Purkinje cell (primary cell): Measurements from ENCODE around the gene LTB4R. TPM values are rescaled to one million over a fixed set of nuclear protein-coding genes. Genes with fewer than 3 reads are reported as not detected.

Experiments used
- polyA plus RNA-seq: library from polyadenylated mRNA; unstranded; fragments of >200 nt; fragmentation: Nextera tagmentation; gene quantifications from 2 replicates; pipeline ENCODE4 v1.2.1, GENCODE V29; 2014

Gene LTB4R, protein sequence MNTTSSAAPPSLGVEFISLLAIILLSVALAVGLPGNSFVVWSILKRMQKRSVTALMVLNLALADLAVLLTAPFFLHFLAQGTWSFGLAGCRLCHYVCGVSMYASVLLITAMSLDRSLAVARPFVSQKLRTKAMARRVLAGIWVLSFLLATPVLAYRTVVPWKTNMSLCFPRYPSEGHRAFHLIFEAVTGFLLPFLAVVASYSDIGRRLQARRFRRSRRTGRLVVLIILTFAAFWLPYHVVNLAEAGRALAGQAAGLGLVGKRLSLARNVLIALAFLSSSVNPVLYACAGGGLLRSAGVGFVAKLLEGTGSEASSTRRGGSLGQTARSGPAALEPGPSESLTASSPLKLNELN
- 0.79 and 1.8 TPM in 2 replicates for polyA plus RNA-seq

DNA sequence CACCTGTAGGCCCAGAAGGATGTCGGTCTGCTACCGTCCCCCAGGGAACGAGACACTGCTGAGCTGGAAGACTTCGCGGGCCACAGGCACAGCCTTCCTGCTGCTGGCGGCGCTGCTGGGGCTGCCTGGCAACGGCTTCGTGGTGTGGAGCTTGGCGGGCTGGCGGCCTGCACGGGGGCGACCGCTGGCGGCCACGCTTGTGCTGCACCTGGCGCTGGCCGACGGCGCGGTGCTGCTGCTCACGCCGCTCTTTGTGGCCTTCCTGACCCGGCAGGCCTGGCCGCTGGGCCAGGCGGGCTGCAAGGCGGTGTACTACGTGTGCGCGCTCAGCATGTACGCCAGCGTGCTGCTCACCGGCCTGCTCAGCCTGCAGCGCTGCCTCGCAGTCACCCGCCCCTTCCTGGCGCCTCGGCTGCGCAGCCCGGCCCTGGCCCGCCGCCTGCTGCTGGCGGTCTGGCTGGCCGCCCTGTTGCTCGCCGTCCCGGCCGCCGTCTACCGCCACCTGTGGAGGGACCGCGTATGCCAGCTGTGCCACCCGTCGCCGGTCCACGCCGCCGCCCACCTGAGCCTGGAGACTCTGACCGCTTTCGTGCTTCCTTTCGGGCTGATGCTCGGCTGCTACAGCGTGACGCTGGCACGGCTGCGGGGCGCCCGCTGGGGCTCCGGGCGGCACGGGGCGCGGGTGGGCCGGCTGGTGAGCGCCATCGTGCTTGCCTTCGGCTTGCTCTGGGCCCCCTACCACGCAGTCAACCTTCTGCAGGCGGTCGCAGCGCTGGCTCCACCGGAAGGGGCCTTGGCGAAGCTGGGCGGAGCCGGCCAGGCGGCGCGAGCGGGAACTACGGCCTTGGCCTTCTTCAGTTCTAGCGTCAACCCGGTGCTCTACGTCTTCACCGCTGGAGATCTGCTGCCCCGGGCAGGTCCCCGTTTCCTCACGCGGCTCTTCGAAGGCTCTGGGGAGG is at the start of gene LTB4R:
LTB4R (plus strand) TSS at position 857 of the 959 bp plus-strand sequence. CDS start 4,150 bp downstream, outside the sequence.

DNA sequence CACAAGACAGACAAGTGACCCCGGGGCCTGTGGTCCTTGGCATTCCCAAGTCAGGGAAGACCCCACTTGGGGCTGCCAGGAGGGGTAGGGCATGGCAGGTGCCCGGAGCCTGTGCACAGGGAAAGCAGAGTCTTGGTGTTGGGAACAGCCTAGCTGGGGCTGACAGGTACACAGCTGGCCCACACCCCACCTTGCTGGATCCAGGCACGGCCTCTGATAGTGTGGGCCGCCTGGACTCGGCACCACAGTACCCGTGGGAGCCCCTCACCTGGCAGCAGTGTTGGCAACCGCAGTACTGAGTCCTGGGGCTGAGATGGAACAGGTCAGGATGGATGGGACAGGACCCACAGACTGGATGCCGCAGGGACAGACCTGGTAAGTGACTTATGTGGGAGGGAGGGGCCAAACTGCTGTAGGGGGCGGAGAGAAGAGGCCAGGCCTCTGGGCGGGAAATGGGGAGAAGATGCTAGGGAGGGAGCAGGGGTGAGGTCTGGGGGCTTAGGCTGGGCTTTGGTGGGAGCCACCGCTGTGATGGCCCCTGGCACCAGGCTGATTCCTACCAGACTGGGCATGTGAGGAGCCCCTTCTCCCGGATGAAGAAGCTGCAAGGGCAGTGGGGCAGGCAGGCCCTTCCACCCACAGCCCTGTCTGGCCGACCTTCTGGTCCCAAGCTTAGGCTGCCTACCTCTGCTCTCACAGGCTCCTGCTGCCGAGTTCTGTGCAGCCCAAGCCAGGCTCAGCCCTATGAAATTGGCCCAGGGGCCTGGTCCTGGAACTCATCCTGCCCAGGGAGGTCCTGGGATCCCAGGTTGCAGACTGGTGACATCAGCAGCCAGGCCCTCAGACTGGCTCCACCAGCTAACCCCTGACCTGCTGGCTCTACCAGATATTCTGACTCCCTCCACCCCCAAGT is 48.2 kb upstream of the LTB4R start, which contains the start of gene TGM1:
TGM1 (minus strand) TSS at position 357 of the 913 bp plus-strand sequence. CDS start 825 bp downstream, outside the sequence.

DNA sequence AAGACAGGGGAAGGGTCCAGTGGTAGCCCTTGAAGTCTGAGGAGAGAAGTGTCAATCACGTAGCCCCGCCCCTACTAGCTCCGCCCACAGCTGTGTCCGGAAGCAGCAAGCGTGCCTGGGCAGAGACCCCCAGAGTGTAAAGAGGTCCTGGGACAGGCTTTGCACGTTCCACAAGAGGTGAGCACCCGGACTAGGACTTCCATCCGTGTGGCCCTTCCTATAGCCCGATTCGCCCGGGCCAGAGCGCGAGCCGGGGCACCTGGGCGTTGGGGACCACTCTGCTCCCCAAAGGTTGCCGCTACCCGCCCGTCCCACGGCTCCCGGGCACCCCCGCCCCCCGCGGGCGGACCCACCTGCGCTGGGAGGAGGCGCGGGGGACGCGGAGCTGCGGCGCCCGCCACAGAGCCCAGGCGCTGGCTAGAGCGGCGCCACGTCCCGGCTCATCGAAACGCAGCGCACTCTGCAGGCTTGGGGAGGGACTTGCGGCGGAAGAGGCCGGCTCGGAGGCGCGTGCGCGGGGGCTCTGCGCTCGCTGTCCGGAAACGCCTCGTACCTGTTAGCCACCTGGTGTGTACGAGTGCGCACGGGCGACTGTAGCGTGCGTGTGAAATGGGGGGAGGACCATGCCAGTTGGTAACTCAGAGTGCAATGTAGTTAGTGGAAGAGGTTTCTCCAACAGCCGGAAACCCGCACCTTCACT is 40.0 kb upstream of the LTB4R start, which contains the start of gene RABGGTA:
RABGGTA (minus strand) TSS at position 464 of the 700 bp plus-strand sequence. CDS start 482 bp downstream, outside the sequence.

DNA sequence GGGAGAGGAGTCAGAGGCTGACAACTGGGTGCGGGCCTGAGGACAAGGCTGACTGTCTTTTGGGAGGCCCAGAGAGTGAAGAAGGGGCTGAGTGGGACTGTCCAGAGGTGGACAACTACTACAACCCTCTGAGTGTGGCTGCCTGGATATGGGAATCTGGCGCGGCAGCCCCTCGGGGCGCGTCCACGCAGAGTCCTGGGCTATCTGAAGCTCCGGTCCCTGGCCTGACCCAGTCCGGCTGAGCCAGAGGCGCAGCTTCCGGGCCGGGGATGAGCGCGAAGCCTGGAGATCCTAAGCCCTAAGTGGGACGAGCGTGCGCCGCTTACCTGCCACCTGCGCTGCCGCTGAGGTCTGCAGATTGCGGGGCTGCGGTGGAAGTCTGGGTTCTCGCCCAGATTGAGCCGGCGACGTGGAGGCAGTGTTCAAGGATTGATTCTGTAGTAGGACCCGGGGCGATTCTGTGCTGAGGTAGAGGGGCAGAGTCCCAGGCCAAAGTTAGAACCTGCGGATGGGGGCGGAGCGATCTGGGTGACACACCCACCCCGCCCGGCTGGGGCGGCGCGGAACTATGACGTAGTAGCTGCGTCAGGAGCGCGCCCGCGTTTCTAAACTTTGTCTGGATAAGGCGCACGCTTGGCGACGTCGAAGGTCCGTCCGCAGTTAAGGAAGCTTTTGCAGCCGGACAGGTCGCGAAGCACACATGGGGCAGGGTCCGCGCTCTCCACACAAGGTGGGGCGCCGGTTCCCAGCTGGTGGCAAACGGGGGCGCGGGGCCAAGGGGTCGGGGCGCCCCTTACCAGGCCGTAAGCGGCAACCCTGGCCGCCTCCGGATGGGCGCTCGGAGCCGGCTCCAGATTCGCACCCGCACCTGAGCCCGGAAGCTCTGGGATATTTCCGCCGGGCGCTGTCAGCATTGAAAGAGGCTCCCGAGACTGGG is 11.8 kb upstream of the LTB4R start, which contains the start of the genes DHRS1 and NOP9:
DHRS1 (minus strand) TSS at position 526 of the 937 bp plus-strand sequence. CDS start 674 bp downstream, outside the sequence.
NOP9 (plus strand) TSS at position 596 of the 937 bp plus-strand sequence; CDS start at position 701, 105 bp downstream.

DNA sequence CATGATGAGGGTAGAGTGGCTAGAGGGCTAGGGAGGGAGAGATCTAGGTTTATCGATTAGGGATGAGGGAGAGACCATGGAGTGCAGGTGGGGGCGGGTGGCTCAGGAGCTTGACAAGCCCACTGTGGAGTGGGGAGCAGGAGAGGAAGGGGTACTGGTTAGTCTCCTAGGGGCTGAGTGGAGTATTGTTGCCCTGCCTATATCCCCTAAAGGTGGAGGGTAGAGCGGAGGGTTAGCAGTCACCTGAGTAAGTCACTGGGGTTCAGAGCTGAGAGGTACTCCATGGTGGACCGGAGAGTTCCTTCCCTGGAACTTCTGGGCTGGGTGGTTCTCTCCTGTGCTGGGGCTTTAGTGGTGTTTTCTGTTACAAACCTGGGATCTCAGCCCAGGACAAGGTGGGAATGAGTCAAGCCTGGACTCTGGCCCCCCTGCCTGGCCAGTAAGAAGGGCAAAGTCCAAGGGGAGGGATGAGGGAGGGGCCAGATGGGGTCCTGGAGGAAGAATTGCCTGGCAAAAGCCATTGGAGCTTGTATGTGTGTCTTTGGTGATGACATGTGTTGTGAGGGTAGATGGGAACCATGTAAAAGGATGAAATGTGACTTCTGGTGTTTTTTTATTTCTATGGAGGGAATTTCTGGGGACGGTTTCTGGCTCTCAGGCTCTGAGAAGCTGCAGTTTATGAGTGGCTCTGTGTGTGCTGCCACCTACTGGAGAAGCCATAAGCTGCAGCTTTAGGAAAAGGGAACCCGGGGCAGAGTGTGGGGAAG is 3.5 kb upstream of the LTB4R start, which contains the start of gene CIDEB:
CIDEB (minus strand) TSS at position 403 of the 767 bp plus-strand sequence; CDS start at position 284, 119 bp downstream.

DNA sequence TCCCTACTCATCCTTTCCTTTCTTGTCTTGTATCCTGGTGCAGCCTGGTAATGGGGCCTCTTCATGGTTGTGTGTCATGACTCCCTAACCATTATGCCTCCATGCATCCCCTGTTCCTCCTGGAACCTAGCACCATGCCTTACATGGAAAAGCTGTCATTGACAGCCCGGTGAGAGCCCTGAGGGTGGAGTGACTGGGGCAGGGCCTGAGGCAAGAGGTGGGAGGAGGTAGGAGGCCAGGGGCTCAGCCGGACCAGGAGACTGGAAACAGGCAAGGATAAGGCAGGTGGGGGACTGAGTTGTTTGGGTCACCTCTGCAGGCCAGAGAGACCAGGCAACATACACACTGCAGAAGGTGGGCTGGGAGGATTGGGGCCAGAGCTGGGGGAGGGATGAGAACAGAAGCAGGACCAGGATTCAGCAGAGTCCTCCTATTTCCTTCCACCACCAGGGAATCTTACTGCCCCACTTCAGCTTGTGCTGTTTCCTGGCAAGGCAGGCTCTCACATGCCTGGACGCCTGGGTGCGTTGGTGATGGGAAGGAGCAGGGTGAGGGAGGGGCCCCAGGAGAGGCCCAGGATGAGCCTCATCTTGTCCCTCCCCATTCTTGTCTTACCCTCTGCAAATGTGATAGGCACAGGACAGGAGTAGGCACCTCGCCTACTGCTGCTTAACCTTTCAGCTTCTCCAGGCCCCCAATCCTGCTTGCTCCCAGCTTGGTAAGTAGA is 1.6 kb upstream of the LTB4R start, which contains the start of gene LTB4R2:
LTB4R2 (plus strand) TSS at position 603 of the 727 bp plus-strand sequence. CDS start 525 bp downstream, outside the sequence.

DNA sequence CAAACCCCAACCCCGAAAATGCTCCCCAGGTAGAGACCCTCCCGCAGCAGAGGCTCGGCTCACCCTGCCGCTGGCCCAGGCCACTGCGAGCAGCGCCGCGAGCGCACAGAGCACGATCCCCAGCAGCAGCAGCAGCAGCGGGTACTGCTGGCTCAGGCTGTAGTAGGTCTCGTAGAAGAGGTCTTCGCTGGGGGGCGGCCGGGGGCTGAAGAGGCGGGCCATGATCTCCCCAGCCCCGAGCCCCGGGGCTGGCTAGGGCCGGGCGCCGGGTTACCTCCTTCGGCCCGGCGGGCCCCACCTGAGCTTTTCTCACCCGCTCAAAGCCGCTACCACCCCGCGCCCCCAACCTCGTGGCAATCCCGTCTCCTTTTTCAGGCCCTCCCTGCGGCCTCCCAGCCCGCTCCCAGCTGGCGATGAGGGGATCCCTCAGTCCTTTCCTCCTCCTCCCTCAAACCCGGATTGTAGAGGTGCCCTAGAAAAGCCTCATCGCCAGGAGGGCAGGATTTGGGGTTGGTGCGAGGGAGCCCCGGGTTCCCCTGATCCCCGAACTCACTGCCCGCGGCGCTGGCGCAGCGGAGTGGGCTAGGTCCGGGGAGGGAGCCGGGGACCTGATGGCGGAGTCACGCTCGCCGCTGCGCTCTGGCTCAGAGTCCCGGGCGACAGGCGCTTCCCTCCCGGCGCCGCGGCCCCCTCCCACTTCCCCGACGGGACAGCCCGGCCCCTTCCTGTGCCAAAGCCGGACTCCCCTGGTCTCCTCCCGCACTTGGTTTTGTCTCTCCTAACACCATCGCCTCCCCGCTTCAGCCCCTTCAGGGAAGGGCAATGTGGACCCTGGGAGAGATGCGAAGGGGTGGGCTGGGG is 23.4 kb downstream of the LTB4R start, which contains the start of gene ADCY4:
ADCY4 (minus strand) TSS at position 641 of the 861 bp plus-strand sequence; CDS start at position 222, 419 bp downstream.

DNA sequence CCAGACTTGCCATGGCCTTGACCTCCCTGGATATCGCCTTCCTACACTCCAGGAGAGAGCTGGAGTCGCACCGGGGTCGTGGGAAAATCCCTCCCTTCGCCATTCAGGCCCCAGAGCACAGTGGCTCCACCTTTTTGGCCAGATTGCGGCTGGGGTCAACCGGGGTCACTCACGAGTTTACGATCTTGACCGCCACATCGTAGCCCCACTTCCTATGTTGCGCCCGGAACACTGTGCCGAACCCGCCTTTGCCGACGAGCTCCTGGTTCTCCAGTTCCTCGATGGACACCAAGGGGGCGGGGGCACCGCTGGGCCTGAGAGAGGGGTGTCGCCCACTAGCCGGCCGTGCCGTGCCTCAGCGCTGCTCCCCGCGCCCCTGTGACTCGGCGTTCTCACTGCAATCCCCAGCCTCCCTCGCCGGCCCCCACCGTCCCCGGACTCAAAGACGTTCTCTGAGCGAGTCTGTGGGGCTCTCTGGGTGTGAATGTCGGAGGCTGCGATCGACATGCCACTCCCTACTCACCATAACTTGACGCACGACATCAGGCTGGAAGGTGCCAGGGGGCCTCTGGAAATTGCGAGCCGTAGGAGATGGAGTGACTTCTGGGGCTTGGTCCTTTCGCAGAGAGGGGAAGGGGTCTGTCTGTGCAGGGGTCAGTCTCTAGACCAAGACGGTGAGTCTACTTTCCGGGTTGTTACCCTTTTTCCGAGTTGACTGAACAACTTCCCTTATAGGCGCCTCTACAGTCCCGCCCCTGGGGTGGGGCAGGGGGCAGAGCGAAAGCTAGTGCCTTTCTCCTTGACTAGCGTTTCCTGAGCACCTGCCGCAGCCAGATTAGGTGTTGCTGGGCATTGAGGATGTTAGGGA is 28.2 kb downstream of the LTB4R start, which contains the start of gene RIPK3:
RIPK3 (minus strand) TSS at position 708 of the 868 bp plus-strand sequence; CDS start at position 543, 165 bp downstream.

Other genes with a start within 250 kb of the LTB4R start
- gene CPNE6, start 239.9 kb upstream of the LTB4R start, polyA plus RNA-seq: 30.4 and 42.2 TPM in 2 replicates
- gene PCK2, start 217.2 kb upstream of the LTB4R start, polyA plus RNA-seq: 1.2 TPM in 1 of 2 replicates, not detected in the other
- gene DCAF11, start 196.7 kb upstream of the LTB4R start, polyA plus RNA-seq: 9.2 and 10.2 TPM in 2 replicates
- gene NRL, start 196.6 kb upstream of the LTB4R start, polyA plus RNA-seq: 0.27 TPM in 1 of 2 replicates, not detected in the other
- gene FITM1, start 180.8 kb upstream of the LTB4R start, polyA plus RNA-seq: not detected in 2 replicates
- gene PSME1, start 175.3 kb upstream of the LTB4R start, polyA plus RNA-seq: 104 and 112 TPM in 2 replicates
- 21.2 and 22.7 TPM in 2 replicates for gene EMC9, start 169.9 kb upstream of the LTB4R start, polyA plus RNA-seq
- 117 and 133 TPM in 2 replicates for gene PSME2, start 164.9 kb upstream of the LTB4R start, polyA plus RNA-seq
- gene RNF31, start 164.0 kb upstream of the LTB4R start, polyA plus RNA-seq: 15.5 and 28.7 TPM in 2 replicates
- gene IRF9, start 150.2 kb upstream of the LTB4R start, polyA plus RNA-seq: 5.3 and 7.2 TPM in 2 replicates
- gene REC8, start 139.4 kb upstream of the LTB4R start, polyA plus RNA-seq: 6.9 and 12.6 TPM in 2 replicates
- gene IPO4, start 122.7 kb upstream of the LTB4R start, polyA plus RNA-seq: 11.9 and 14.7 TPM in 2 replicates
- 16.9 and 18.7 TPM in 2 replicates for gene TM9SF1, start 116.1 kb upstream of the LTB4R start, polyA plus RNA-seq
- not detected in 2 replicates for gene TSSK4, start 105.8 kb upstream of the LTB4R start, polyA plus RNA-seq
- 36.2 and 56.5 TPM in 2 replicates for gene CHMP4A, start 98.0 kb upstream of the LTB4R start, polyA plus RNA-seq
- gene MDP1, start 95.4 kb upstream of the LTB4R start, polyA plus RNA-seq: 35.8 and 55.7 TPM in 2 replicates
- 1,309 and 1,370 TPM in 2 replicates for gene NEDD8, start 79.1 kb upstream of the LTB4R start, polyA plus RNA-seq
- 57.3 and 98.9 TPM in 2 replicates for gene GMPR2, start 78.6 kb upstream of the LTB4R start, polyA plus RNA-seq
- 21.3 and 23.5 TPM in 2 replicates for gene TINF2, start 68.9 kb upstream of the LTB4R start, polyA plus RNA-seq
- gene TGM1, start 48.3 kb upstream of the LTB4R start, polyA plus RNA-seq: not detected in 2 replicates
- gene RABGGTA, start 39.9 kb upstream of the LTB4R start, polyA plus RNA-seq: 13.6 and 17.3 TPM in 2 replicates
- gene DHRS1, start 11.7 kb upstream of the LTB4R start, polyA plus RNA-seq: 7.7 and 15.5 TPM in 2 replicates
- gene NOP9, start 11.7 kb upstream of the LTB4R start, polyA plus RNA-seq: 3.4 and 5.3 TPM in 2 replicates
- gene CIDEB, start 3.5 kb upstream of the LTB4R start, polyA plus RNA-seq: 3.6 TPM in 1 of 2 replicates, not detected in the other
- 0.86 TPM in 1 of 2 replicates, not detected in the other for gene LTB4R2, start 1.4 kb upstream of the LTB4R start, polyA plus RNA-seq
- gene ADCY4, start 23.6 kb downstream of the LTB4R start, polyA plus RNA-seq: 0.99 TPM in 1 of 2 replicates, not detected in the other
- gene RIPK3, start 28.5 kb downstream of the LTB4R start, polyA plus RNA-seq: not detected in 2 replicates
- gene NFATC4, start 56.7 kb downstream of the LTB4R start, polyA plus RNA-seq: 0.81 and 6.9 TPM in 2 replicates
- gene NYNRIN, start 87.5 kb downstream of the LTB4R start, polyA plus RNA-seq: 0.05 and 0.87 TPM in 2 replicates
- gene CBLN3, start 118.2 kb downstream of the LTB4R start, polyA plus RNA-seq: 2.9 and 5.2 TPM in 2 replicates
- gene KHNYN, start 118.5 kb downstream of the LTB4R start, polyA plus RNA-seq: 0.28 and 0.52 TPM in 2 replicates
- gene SDR39U1, start 131.3 kb downstream of the LTB4R start, polyA plus RNA-seq: 100 and 109 TPM in 2 replicates
- not detected in 2 replicates for gene CMA1, start 196.8 kb downstream of the LTB4R start, polyA plus RNA-seq